IgD-negative memory B cell (primary cell): ENCODE measurements around the gene BEX4. TPM values are rescaled to one million over a fixed set of nuclear protein-coding genes. Genes with fewer than 3 reads are reported as not detected.

Experiments
- H3K27ac Mint-ChIP-seq, 3 donors: one replicate each; pipeline ENCODE4 v1.8.0; 2020 to 2022; ENCODE audit warnings: mild to moderate bottlenecking in 3 of 3, mixed read lengths in 3 of 3, moderate library complexity in 1 of 3
- H3K27me3 Mint-ChIP-seq: one replicate; pipeline ENCODE4 v1.8.0; 2021; ENCODE audit warnings: mixed read lengths
- H3K36me3 Mint-ChIP-seq: one replicate; pipeline ENCODE4 v1.8.0; 2020; ENCODE audit warnings: mild to moderate bottlenecking, mixed read lengths
- H3K4me1 Mint-ChIP-seq, 3 donors: one replicate each; pipeline ENCODE4 v1.8.0; 2020 to 2022; ENCODE audit warnings: mixed read lengths in 3 of 3, mild to moderate bottlenecking in 1 of 3
- H3K4me3 Mint-ChIP-seq, 4 donors: one replicate each; pipeline ENCODE4 v1.8.0; 2020 to 2022; ENCODE audit warnings: mild to moderate bottlenecking in 4 of 4, mixed read lengths in 4 of 4, moderate library complexity in 3 of 4
- H3K9me3 Mint-ChIP-seq, 3 donors: one replicate each; pipeline ENCODE4 v1.8.0; 2020 to 2021; ENCODE audit warnings: mixed read lengths in 3 of 3, mild to moderate bottlenecking in 1 of 3
- polyA plus RNA-seq: library from polyadenylated mRNA; unstranded; fragments of 300-500 nt; fragmentation: Illumina TruSeq; gene quantifications from one replicate; pipeline ENCODE4 v1.2.3, GENCODE V29; 2021

The BEX4 gene
- polyA plus RNA-seq, 1 donor from 2014 or later, result 29.5 TPM

DNA sequence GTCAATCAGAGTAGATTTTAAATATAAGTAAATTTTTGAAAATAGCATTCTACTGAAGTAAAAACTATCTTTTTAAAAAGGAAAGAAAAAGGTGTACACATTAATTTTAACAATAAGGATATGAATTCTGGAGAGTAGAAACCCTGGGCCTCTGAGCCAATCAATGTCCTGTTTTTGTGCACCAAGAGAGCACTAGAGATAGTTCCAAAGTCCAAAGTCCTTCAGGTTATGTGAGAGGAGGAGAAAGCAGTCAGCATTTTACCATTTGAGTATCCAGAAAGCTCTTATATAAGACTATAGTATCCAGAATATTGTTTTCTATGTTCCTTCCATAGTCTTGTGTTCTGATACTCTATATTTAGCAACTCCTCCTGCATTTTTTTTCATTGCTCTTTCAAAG, 43.4 kb downstream of the BEX4 start:
- Mint-ChIP-seq H3K4me1 (peaks cover 0 to 11% (median 8%) of the 10 kb centered on the region in 3 donors), H3K36me3 (no peaks in the 10 kb centered on the region)

More for the DNA sequence above, 43.4 kb downstream of the BEX4 start:
- Mint-ChIP-seq H3K27me3 (peaks cover 1% of the 10 kb centered on the region), H3K27ac (no peak overlapping the region), H3K9me3 (no peaks in the 10 kb centered on the region), H3K4me3 (no peak overlapping the region)

Other genes starting within 250 kb of the BEX4 start
- gene BEX1, start 150.9 kb upstream of the BEX4 start, polyA plus RNA-seq, result not detected
- gene NXF3, start 122.0 kb upstream of the BEX4 start, polyA plus RNA-seq, result not detected
- gene TCEAL8, start 40.0 kb downstream of the BEX4 start, polyA plus RNA-seq, result 41.1 TPM
- gene TCEAL5, start 61.6 kb downstream of the BEX4 start, polyA plus RNA-seq, result not detected
- 58.7 TPM for gene BEX2, start 95.9 kb downstream of the BEX4 start, polyA plus RNA-seq
- not detected for gene TCEAL7, start 115.1 kb downstream of the BEX4 start, polyA plus RNA-seq
- 1.3 TPM for gene TCEAL9, start 141.4 kb downstream of the BEX4 start, polyA plus RNA-seq
- 7.0 TPM for gene BEX3, start 161.4 kb downstream of the BEX4 start, polyA plus RNA-seq